Endothelial cell (in vitro differentiated cells): Measurements from ENCODE around the gene NCOA1. TPM values are rescaled to one million over a fixed set of nuclear protein-coding genes. Genes with fewer than 3 reads are reported as not detected.
A peak's percentile ranks its signal among the peaks of the same experiment; 100 is the strongest.

Experiments used
- DNase-seq: peaks from one replicate; pipeline ENCODE4 v3.0.0; 2021; ENCODE audit warnings: low spot score
- H3K27ac Mint-ChIP-seq: one replicate; pipeline ENCODE4 v1.8.0; 2021; ENCODE audit warnings: mixed read lengths, inconsistent platforms; ENCODE audit not compliant: unreplicated experiment
- H3K27me3 Mint-ChIP-seq: one replicate; pipeline ENCODE4 v1.8.0; 2021; ENCODE audit warnings: mild to moderate bottlenecking, moderate library complexity, mixed read lengths, inconsistent platforms; ENCODE audit not compliant: unreplicated experiment
- H3K36me3 Mint-ChIP-seq: one replicate; pipeline ENCODE4 v1.8.0; 2021; ENCODE audit warnings: mild to moderate bottlenecking, low read depth, mixed read lengths, inconsistent platforms; ENCODE audit not compliant: unreplicated experiment
- H3K4me1 Mint-ChIP-seq: one replicate; pipeline ENCODE4 v1.8.0; 2021; ENCODE audit warnings: mild to moderate bottlenecking, mixed read lengths, inconsistent platforms; ENCODE audit not compliant: unreplicated experiment
- H3K4me3 Mint-ChIP-seq: one replicate; pipeline ENCODE4 v1.8.0; 2021; ENCODE audit warnings: mild to moderate bottlenecking, mixed read lengths, inconsistent platforms; ENCODE audit not compliant: unreplicated experiment
- H3K9me3 Mint-ChIP-seq: one replicate; pipeline ENCODE4 v1.8.0; 2021; ENCODE audit warnings: mixed read lengths, inconsistent platforms; ENCODE audit not compliant: unreplicated experiment
- total RNA-seq: library from RNA; stranded (reverse); fragmentation: NEBNext Ultra II Directional; extraction: Animal tissue kit (Norgen Biotek cat#: 25700); gene quantifications from one replicate; pipeline ENCODE4 v1.2.1, GENCODE V29; 2021; ENCODE audit not compliant: unreplicated experiment
- TF ChIP-seq, protein P1 (sequence below): fragments of 200-600 bp; sonication (generic); IDR thresholded peaks from one replicate; pipeline ENCODE4 v1.5.0; 2021; ENCODE audit warnings: antibody characterized with exemption; ENCODE audit not compliant: unreplicated experiment

Gene NCOA1
- total RNA-seq, 1 donor from 2014 or later, result 47.4 TPM

DNA sequence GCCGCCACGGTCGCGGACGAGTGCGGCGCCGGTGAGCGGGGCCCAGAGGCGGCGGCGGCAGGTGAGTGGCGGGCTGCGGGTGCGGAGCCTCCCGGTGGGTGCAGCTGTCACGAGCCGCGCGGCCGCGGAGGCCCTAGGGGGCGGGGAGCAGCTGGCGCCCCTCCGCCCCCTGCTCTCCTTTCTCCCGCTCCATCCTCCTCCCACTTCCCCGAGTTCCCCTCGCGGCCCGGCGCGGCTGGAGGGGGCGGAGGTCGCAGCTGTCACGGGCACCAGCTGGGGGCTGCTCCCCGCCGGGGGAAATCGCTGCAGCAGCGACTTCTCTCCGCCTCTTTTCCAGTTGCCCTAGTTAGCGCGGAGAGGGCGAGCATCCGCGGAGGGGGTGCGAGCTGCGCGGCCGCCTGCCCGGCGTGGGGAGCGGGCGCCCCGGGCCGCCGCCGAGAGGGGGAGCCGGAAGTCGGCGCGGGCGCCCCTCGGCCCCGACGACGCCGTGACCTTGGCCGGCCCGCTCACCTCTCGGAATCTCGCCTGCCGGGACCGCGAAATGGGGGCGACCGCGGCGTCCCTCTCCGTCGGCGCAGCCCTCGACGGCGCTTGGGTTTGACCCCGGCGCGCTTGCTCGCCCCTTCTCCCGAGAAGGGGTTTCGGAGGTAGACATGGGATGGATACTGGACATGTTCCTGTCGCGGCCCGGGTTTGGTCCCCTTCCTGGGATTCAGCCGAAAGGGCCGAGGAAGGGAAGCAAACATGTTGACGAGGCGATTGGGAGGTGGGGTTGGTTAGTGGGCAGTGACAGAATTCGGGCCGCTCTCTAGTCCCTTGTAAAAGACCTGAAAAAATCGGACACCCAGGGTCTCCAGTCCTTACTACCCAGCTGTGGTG lies 727 bp downstream of the NCOA1 start:
- Mint-ChIP-seq H3K27ac (peak overlapping the region; percentile 38), H3K36me3 (peaks cover 9% of the 10 kb centered on the region), H3K27me3 (peaks cover 20% of the 10 kb centered on the region), H3K4me1 (peaks cover 43% of the 10 kb centered on the region), H3K4me3 (peak overlapping the region; percentile 97), H3K9me3 (no peaks in the 10 kb centered on the region)
- peak; percentile 66 for DNase-seq
- TF ChIP-seq, protein P1, sequence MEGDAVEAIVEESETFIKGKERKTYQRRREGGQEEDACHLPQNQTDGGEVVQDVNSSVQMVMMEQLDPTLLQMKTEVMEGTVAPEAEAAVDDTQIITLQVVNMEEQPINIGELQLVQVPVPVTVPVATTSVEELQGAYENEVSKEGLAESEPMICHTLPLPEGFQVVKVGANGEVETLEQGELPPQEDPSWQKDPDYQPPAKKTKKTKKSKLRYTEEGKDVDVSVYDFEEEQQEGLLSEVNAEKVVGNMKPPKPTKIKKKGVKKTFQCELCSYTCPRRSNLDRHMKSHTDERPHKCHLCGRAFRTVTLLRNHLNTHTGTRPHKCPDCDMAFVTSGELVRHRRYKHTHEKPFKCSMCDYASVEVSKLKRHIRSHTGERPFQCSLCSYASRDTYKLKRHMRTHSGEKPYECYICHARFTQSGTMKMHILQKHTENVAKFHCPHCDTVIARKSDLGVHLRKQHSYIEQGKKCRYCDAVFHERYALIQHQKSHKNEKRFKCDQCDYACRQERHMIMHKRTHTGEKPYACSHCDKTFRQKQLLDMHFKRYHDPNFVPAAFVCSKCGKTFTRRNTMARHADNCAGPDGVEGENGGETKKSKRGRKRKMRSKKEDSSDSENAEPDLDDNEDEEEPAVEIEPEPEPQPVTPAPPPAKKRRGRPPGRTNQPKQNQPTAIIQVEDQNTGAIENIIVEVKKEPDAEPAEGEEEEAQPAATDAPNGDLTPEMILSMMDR, result no peak

DNA sequence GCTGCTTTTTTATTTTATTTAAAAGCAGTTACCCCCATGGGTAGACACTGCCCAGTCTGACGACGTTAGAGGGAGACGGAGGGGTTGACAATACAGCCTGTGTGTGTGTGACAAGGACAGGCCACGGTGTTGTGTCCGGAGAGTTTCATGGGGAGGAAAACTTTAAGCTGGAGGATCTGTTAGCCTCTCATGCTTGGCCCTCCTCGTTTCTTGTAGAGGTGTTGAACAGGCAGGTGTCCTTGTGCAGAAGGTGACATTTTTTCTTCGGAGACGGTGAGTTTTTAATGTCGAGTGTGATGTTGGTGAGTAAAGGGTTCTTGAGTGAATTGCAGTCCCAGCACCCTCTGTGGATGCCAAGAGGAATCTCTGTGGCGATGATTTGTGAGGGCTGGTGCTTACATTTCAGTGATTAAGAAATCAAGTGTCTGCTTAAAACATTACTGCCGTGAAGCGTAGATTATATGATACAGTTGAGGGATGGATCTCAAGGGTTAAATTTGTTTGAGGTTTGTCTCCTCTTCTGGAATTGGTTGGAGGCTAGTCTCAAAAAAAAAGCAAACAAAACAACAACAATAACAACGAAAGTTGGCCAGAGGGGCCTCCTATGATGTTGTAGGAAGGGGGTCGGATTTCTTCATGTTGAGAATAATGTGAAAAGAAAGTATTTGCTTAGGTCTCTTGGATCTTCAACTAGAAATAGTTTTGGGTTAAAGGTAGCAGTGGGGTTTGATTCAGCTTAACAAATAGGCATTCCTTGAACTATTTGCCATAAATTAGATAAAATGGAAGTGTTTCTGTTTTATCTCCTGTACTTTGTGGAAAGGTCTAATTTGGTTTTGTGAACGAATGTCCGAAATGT lies 1.6 kb downstream of the NCOA1 start:
- peak overlapping the region; percentile 97 for H3K4me3 Mint-ChIP-seq
- TF ChIP-seq, protein P1, result no peak
- no peak for DNase-seq
- peak overlapping the region; percentile 78 for H3K27ac Mint-ChIP-seq
- H3K4me1 Mint-ChIP-seq, result peaks cover 40% of the 10 kb centered on the region
- peaks cover 9% of the 10 kb centered on the region for H3K36me3 Mint-ChIP-seq
- no peaks in the 10 kb centered on the region for H3K9me3 Mint-ChIP-seq
- peaks cover 20% of the 10 kb centered on the region for H3K27me3 Mint-ChIP-seq

DNA sequence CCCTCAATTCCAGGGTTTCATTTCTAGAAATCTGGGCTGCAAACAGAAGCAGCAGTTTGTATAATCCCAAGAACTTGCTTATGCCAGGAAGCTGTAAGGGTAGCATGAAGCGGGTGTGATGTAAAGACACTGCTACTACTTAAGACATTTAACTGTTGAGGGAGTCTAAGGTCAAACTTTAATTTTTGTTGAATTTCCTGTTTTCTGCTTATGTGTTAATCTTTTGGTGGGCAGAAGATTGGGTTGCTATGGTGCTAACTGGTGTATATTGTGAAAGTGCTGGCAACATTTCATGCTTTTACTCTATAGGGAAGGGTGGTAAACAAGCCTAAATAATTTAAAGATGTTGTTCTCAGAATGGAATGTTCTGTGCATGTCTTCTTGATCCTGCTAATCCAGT lies 2.7 kb downstream of the NCOA1 start:
- peaks cover 18% of the 10 kb centered on the region for H3K27me3 Mint-ChIP-seq
- H3K36me3 Mint-ChIP-seq, result peaks cover 9% of the 10 kb centered on the region
- H3K9me3 Mint-ChIP-seq, result no peaks in the 10 kb centered on the region
- no peak for DNase-seq
- peaks cover 40% of the 10 kb centered on the region for H3K4me1 Mint-ChIP-seq
- H3K4me3 Mint-ChIP-seq, result peak overlapping the region; percentile 76
- TF ChIP-seq, protein P1, result no peak
- peak overlapping the region; percentile 10 for H3K27ac Mint-ChIP-seq

DNA sequence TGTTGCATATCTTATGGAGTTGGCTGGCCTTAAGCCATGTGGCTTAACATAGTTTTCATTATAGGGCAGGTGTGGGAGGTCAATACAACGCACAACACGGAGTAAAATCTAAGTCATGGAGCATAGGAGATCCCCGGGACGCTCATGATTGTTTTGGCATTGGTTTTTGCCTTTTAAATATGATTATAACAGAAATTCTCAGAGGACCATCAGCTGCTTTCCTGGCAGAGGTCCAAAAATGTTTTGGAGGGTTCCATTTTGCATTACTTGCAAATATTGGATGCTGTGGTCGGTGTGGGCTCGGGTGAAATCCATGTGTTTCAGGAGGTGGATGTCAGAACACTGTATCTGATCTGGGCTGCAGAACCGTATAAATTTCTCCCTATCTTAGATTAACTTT lies 3.4 kb downstream of the NCOA1 start:
- peaks cover 9% of the 10 kb centered on the region for H3K36me3 Mint-ChIP-seq
- H3K4me1 Mint-ChIP-seq, result peaks cover 35% of the 10 kb centered on the region
- DNase-seq, result no peak
- TF ChIP-seq, protein P1, result no peak
- peaks cover 18% of the 10 kb centered on the region for H3K27me3 Mint-ChIP-seq
- no peaks in the 10 kb centered on the region for H3K9me3 Mint-ChIP-seq
- no peak overlapping the region for H3K4me3 Mint-ChIP-seq
- H3K27ac Mint-ChIP-seq, result no peak overlapping the region
